AML-193 (cell line): ENCODE data around the gene PPP3CA.

Experiments used
- DNase-seq, 2 experiments: peaks; one replicate each; lab custom pipeline; 2025; lab: John Stamatoyannopoulos, UW

Gene PPP3CA

GRCh38 chr4:101175896-101176676 is 171.2 kb downstream of the PPP3CA start:
- no peak for DNase-seq

GRCh38 chr4:101174679-101175345 is 172.5 kb downstream of the PPP3CA start:
- no peak for DNase-seq

GRCh38 chr4:101172369-101172768 is 175.0 kb downstream of the PPP3CA start:
- no peak for DNase-seq

GRCh38 chr4:101171747-101172146 is 175.6 kb downstream of the PPP3CA start:
- no peak for DNase-seq

GRCh38 chr4:101169044-101170014 is 178.0 kb downstream of the PPP3CA start:
- peak; percentile 74 to 76 for DNase-seq

GRCh38 chr4:101163936-101164335 is 183.4 kb downstream of the PPP3CA start:
- no peak for DNase-seq

GRCh38 chr4:101162990-101163380 is 184.3 kb downstream of the PPP3CA start:
- DNase-seq: no peak

GRCh38 chr4:101160792-101161592 is 186.3 kb downstream of the PPP3CA start:
- DNase-seq: no peak

GRCh38 chr4:101158507-101158906 is 188.8 kb downstream of the PPP3CA start:
- DNase-seq: no peak

GRCh38 chr4:101158134-101158482 is 189.2 kb downstream of the PPP3CA start:
- DNase-seq: no peak

- DNase-seq: no peak
Measured at GRCh38 chr4:101157415-101158133, 189.8 kb downstream of the PPP3CA start.

- DNase-seq: no peak
Measured at GRCh38 chr4:101156619-101157310, 190.6 kb downstream of the PPP3CA start.

- no peak for DNase-seq
Measured at GRCh38 chr4:101155945-101156344, 191.4 kb downstream of the PPP3CA start.

- DNase-seq: no peak
Measured at GRCh38 chr4:101155368-101155767, 192.0 kb downstream of the PPP3CA start.

- no peak for DNase-seq
Measured at GRCh38 chr4:101153653-101154052, 193.7 kb downstream of the PPP3CA start.

- DNase-seq: no peak
Measured at GRCh38 chr4:101152521-101152920, 194.8 kb downstream of the PPP3CA start.

- DNase-seq: no peak
Measured at GRCh38 chr4:101148551-101148950, 198.8 kb downstream of the PPP3CA start.

- DNase-seq: no peak
Measured at GRCh38 chr4:101147283-101147682, 200.0 kb downstream of the PPP3CA start.

- no peak for DNase-seq
Measured at GRCh38 chr4:101145021-101145420, 202.3 kb downstream of the PPP3CA start.

- no peak for DNase-seq
Measured at GRCh38 chr4:101142259-101142658, 205.1 kb downstream of the PPP3CA start.
